ENCODE results near the gene HNRNPF.
"Not testable (repeated sequence)": the region's sequence is repeated elsewhere in the genome, so short reads cannot be mapped to it uniquely, and the experiment has no call there.

HNRNPF gene

GRCh38 chr10:43408710-43409384 lies at the start of gene HNRNPF:
Gene HNRNPF (minus strand): TSS chr10:43409186. CDS start chr10:43387884, 21,302 bp downstream.
- peak; percentile 95 for DNase-seq

- DNase-seq: no peak
These were observed 49.2 kb upstream of the HNRNPF start for GRCh38 chr10:43458227-43458626.

GRCh38 chr10:43456561-43456960 lies 47.6 kb upstream of the HNRNPF start:
- not testable (repeated sequence) for DNase-seq

- DNase-seq: not testable (repeated sequence)
These were observed 45.0 kb upstream of the HNRNPF start for GRCh38 chr10:43454025-43454424.

GRCh38 chr10:43453266-43453831 lies 44.4 kb upstream of the HNRNPF start:
- DNase-seq: no peak

GRCh38 chr10:43452356-43452914 lies 43.4 kb upstream of the HNRNPF start:
- DNase-seq: no peak

GRCh38 chr10:43448742-43449141 lies 39.8 kb upstream of the HNRNPF start:
- no peak for DNase-seq

- DNase-seq: not testable (repeated sequence)
These were observed 37.4 kb upstream of the HNRNPF start for GRCh38 chr10:43446219-43447017.

- no peak for DNase-seq
These were observed 36.0 kb upstream of the HNRNPF start for GRCh38 chr10:43444897-43445466.

- DNase-seq: no peak
These were observed 35.3 kb upstream of the HNRNPF start for GRCh38 chr10:43444323-43444722.

- no peak for DNase-seq
These were observed 31.6 kb upstream of the HNRNPF start for GRCh38 chr10:43440463-43441134.

- no peak for DNase-seq
These were observed 28.3 kb upstream of the HNRNPF start for GRCh38 chr10:43437141-43437870.

GRCh38 chr10:43436291-43437140 lies 27.5 kb upstream of the HNRNPF start, which contains the start of gene ZNF487:
Gene ZNF487 (plus strand): TSS chr10:43437111. CDS start chr10:43475814, 38,703 bp downstream.
- peak; percentile 91 for DNase-seq

GRCh38 chr10:43430926-43431663 lies 22.1 kb upstream of the HNRNPF start:
- DNase-seq: no peak

- peak; percentile 63 for DNase-seq
These were observed 18.3 kb upstream of the HNRNPF start for GRCh38 chr10:43427166-43427825.

GRCh38 chr10:43426476-43426875 lies 17.5 kb upstream of the HNRNPF start:
- not testable (repeated sequence) for DNase-seq

GRCh38 chr10:43424416-43424815 lies 15.4 kb upstream of the HNRNPF start:
- no peak for DNase-seq

GRCh38 chr10:43421944-43422343 lies 13.0 kb upstream of the HNRNPF start:
- not testable (repeated sequence) for DNase-seq

GRCh38 chr10:43421519-43421918 lies 12.5 kb upstream of the HNRNPF start:
- DNase-seq: no peak

GRCh38 chr10:43421201-43421507 lies 12.2 kb upstream of the HNRNPF start:
- DNase-seq: no peak

Measured in CD4-positive, alpha-beta T cell treated with Interleukin-17A for 4 hours (primary cell).